ENCODE results near the gene RB1. TPM values are rescaled to one million over a fixed set of nuclear protein-coding genes. Genes with fewer than 3 reads are reported as not detected.

RB1 gene
- total and polyA plus RNA-seq, 2 donors (not counting 3 experiments of a cell fraction or from before 2014, with no cell fraction given), result 8.0 to 41.2 TPM

GRCh38 chr13:48344264-48344663 lies 40.7 kb downstream of the RB1 start:
- intact Hi-C loops (cut with micrococcal nuclease) (no loop called here), dilution Hi-C loops (cut with MboI; ENCODE audit: extremely low pct_ligation_motif_present, low sequenced_read_pairs) (no loop called here)
- DNase-seq (ENCODE audit: low read depth, low spot score) (no peak), FAIRE-seq (no peak)
- Histone ChIP-seq H3K36me3 (ENCODE audit: control insufficient read depth in 2 of 2, extremely low read depth in 1 of 2, insufficient read depth in 2 of 2, low read length in 2 of 2) (no peaks in the 10 kb centered on the region), H3K9ac (replicated peaks; ENCODE audit: extremely low read depth, insufficient read depth, low read length) (no peak overlapping the region), H3K79me2 (ENCODE audit: control insufficient read depth, insufficient read depth, low read length) (peaks cover 2% of the 10 kb centered on the region), H3K4me2 (ENCODE audit: insufficient read depth, low read length) (no peak overlapping the region), H3K27ac (ENCODE audit: insufficient read depth, low read depth, low read length) (no peak overlapping the region), H3K9me3 (replicated peaks; ENCODE audit: control insufficient read depth, insufficient read depth, low read length) (no peaks in the 10 kb centered on the region), H2AFZ (ENCODE audit: low read depth, low read length) (no peak overlapping the region), H4K20me1 (replicated peaks; ENCODE audit: control insufficient read depth, extremely low read depth, insufficient read depth, low read length) (no peaks in the 10 kb centered on the region), H3K27me3 (ENCODE audit: control insufficient read depth in 2 of 2, insufficient read depth in 2 of 2, low read length in 2 of 2) (no peaks in the 10 kb centered on the region), H3K4me3 (replicated peaks in 1 of 3; ENCODE audit: insufficient read depth in 1 of 3, low read depth in 1 of 3, low read length in 3 of 3) (no peak overlapping the region), H3K4me1 (ENCODE audit: control insufficient read depth, extremely low read depth, insufficient read depth, low read length) (peaks cover 4% of the 10 kb centered on the region), H3K9me1 (replicated peaks; ENCODE audit: control insufficient read depth, extremely low read depth, insufficient read depth, low read length) (no peaks in the 10 kb centered on the region)
- CTCF ChIA-PET, result interaction anchor here (0.9 to 1.1 kb wide), 2 partner anchors 10 to 390 kb away, joined by 3 read pairs; no protein-coding TSS in a partner anchor
- POLR2A ChIA-PET, result no interaction called here
- BruUV-seq (replicated peaks), result no TSS peak
- TF ChIP-seq FOS (IDR thresholded peaks at IDR 0.05; ENCODE audit: borderline replicate concordance, insufficient read depth, low read length) (no peak), JUN (IDR thresholded peaks at IDR 0.05; ENCODE audit: borderline replicate concordance, insufficient read depth, insufficient read length, low read depth) (no peak), EZH2 (IDR thresholded peaks at IDR 0.05; ENCODE audit: borderline replicate concordance, low read depth, low read length, severe bottlenecking) (no peak), POLR2A (IDR thresholded peaks at IDR 0.05; ENCODE audit: low read depth, low read length) (no peak)
- TF ChIP-seq, protein P1, sequence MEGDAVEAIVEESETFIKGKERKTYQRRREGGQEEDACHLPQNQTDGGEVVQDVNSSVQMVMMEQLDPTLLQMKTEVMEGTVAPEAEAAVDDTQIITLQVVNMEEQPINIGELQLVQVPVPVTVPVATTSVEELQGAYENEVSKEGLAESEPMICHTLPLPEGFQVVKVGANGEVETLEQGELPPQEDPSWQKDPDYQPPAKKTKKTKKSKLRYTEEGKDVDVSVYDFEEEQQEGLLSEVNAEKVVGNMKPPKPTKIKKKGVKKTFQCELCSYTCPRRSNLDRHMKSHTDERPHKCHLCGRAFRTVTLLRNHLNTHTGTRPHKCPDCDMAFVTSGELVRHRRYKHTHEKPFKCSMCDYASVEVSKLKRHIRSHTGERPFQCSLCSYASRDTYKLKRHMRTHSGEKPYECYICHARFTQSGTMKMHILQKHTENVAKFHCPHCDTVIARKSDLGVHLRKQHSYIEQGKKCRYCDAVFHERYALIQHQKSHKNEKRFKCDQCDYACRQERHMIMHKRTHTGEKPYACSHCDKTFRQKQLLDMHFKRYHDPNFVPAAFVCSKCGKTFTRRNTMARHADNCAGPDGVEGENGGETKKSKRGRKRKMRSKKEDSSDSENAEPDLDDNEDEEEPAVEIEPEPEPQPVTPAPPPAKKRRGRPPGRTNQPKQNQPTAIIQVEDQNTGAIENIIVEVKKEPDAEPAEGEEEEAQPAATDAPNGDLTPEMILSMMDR (IDR thresholded peaks at IDR 0.05; ENCODE audit: extremely low read depth in 1 of 2, insufficient read depth in 1 of 2, low read depth in 1 of 2, low read length in 2 of 2), result no peak
- TF ChIP-seq, protein P2, sequence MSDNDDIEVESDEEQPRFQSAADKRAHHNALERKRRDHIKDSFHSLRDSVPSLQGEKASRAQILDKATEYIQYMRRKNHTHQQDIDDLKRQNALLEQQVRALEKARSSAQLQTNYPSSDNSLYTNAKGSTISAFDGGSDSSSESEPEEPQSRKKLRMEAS (IDR thresholded peaks at IDR 0.05; ENCODE audit: insufficient read depth, insufficient read length), result no peak

Measured in endothelial cell of umbilical vein (primary cell).